ENCODE measurements around the gene FNDC10. TPM values are rescaled to one million over a fixed set of nuclear protein-coding genes. Genes with fewer than 3 reads are reported as not detected.
"Not testable (repeated sequence)": the region's sequence is repeated elsewhere in the genome, so short reads cannot be mapped to it uniquely, and the experiment has no call there.

Gene FNDC10
- total RNA-seq, 1 experiment from 2014 or later: 15.6 TPM

DNA sequence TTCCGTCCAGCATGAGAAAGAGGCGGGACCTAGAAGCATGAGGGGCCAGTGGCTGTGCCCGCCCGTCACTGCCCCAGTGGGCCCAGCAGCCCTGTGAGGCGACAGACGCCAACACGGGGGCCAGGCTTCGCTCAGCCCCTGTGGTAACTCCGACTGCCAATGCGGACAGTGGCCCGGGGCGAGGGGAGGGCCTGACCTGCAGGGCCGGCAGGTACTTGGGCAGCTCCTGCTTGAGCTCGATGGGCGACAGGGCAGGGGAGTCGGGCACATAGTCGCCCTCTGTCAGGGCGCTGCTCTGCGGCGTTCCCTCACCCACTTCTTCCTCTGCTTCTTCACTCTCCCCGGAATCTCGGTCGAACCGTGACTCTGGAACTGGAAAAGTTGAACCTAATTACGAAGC, 40.1 kb upstream of the FNDC10 start:
- BruUV-seq (replicated peaks); CTCF ChIA-PET: not testable (repeated sequence)

GRCh38 chr1:1639368-1639767, 39.4 kb upstream of the FNDC10 start:
- CTCF ChIA-PET; H3K4me1 Mint-ChIP-seq (ENCODE audit: low read depth, unreplicated experiment); BruUV-seq (replicated peaks); H3K36me3 Mint-ChIP-seq (ENCODE audit: insufficient read depth, unreplicated experiment); H3K27me3 ChIP-seq (replicated peaks; ENCODE audit: control insufficient read depth, insufficient read depth, low read length); H3K4me3 Mint-ChIP-seq (ENCODE audit: unreplicated experiment); POLR2A ChIA-PET; H3K4me1 ChIP-seq; intact Hi-C loops (cut with micrococcal nuclease; ENCODE audit: unreplicated experiment); H3K27me3 Mint-ChIP-seq (ENCODE audit: insufficient read depth, unreplicated experiment); H3K27ac Mint-ChIP-seq (ENCODE audit: unreplicated experiment); H3K36me3 ChIP-seq (ENCODE audit: control insufficient read depth, insufficient read depth, low read length); DNase-seq; H3K9me3 Mint-ChIP-seq (ENCODE audit: unreplicated experiment); H3K9me3 ChIP-seq; H3K4me3 ChIP-seq (ENCODE audit: low read depth, low read length): not testable (repeated sequence)

More for the DNA sequence above, 40.1 kb upstream of the FNDC10 start:
- POLR2A ChIA-PET; H3K27me3 Mint-ChIP-seq (ENCODE audit: insufficient read depth, unreplicated experiment); H3K36me3 ChIP-seq (ENCODE audit: control insufficient read depth, insufficient read depth, low read length); DNase-seq; H3K27ac Mint-ChIP-seq (ENCODE audit: unreplicated experiment); H3K9me3 ChIP-seq; H3K27me3 ChIP-seq (replicated peaks; ENCODE audit: control insufficient read depth, insufficient read depth, low read length); H3K9me3 Mint-ChIP-seq (ENCODE audit: unreplicated experiment); intact Hi-C loops (cut with micrococcal nuclease; ENCODE audit: unreplicated experiment); H3K4me3 Mint-ChIP-seq (ENCODE audit: unreplicated experiment); H3K4me1 Mint-ChIP-seq (ENCODE audit: low read depth, unreplicated experiment); H3K36me3 Mint-ChIP-seq (ENCODE audit: insufficient read depth, unreplicated experiment); H3K4me3 ChIP-seq (ENCODE audit: low read depth, low read length); H3K4me1 ChIP-seq: not testable (repeated sequence)

- CTCF ChIA-PET; H3K4me1 Mint-ChIP-seq (ENCODE audit: low read depth, unreplicated experiment); H3K9me3 ChIP-seq; H3K27me3 Mint-ChIP-seq (ENCODE audit: insufficient read depth, unreplicated experiment); intact Hi-C loops (cut with micrococcal nuclease; ENCODE audit: unreplicated experiment); POLR2A ChIA-PET; H3K27me3 ChIP-seq (replicated peaks; ENCODE audit: control insufficient read depth, insufficient read depth, low read length); BruUV-seq (replicated peaks); H3K4me3 ChIP-seq (ENCODE audit: low read depth, low read length); H3K4me1 ChIP-seq; H3K4me3 Mint-ChIP-seq (ENCODE audit: unreplicated experiment); H3K36me3 Mint-ChIP-seq (ENCODE audit: insufficient read depth, unreplicated experiment); H3K36me3 ChIP-seq (ENCODE audit: control insufficient read depth, insufficient read depth, low read length); DNase-seq; H3K9me3 Mint-ChIP-seq (ENCODE audit: unreplicated experiment); H3K27ac Mint-ChIP-seq (ENCODE audit: unreplicated experiment): not testable (repeated sequence)
These were observed 38.6 kb upstream of the FNDC10 start for GRCh38 chr1:1638528-1638927.

- H3K4me3 Mint-ChIP-seq (ENCODE audit: unreplicated experiment); H3K36me3 ChIP-seq (ENCODE audit: control insufficient read depth, insufficient read depth, low read length); H3K4me3 ChIP-seq (ENCODE audit: low read depth, low read length); H3K27ac Mint-ChIP-seq (ENCODE audit: unreplicated experiment); DNase-seq; H3K9me3 ChIP-seq; BruUV-seq (replicated peaks); H3K9me3 Mint-ChIP-seq (ENCODE audit: unreplicated experiment); H3K27me3 ChIP-seq (replicated peaks; ENCODE audit: control insufficient read depth, insufficient read depth, low read length); CTCF ChIA-PET; H3K36me3 Mint-ChIP-seq (ENCODE audit: insufficient read depth, unreplicated experiment); POLR2A ChIA-PET; H3K4me1 Mint-ChIP-seq (ENCODE audit: low read depth, unreplicated experiment); H3K4me1 ChIP-seq; H3K27me3 Mint-ChIP-seq (ENCODE audit: insufficient read depth, unreplicated experiment); intact Hi-C loops (cut with micrococcal nuclease; ENCODE audit: unreplicated experiment): not testable (repeated sequence)
These were observed 37.5 kb upstream of the FNDC10 start for GRCh38 chr1:1637479-1637875.

DNA sequence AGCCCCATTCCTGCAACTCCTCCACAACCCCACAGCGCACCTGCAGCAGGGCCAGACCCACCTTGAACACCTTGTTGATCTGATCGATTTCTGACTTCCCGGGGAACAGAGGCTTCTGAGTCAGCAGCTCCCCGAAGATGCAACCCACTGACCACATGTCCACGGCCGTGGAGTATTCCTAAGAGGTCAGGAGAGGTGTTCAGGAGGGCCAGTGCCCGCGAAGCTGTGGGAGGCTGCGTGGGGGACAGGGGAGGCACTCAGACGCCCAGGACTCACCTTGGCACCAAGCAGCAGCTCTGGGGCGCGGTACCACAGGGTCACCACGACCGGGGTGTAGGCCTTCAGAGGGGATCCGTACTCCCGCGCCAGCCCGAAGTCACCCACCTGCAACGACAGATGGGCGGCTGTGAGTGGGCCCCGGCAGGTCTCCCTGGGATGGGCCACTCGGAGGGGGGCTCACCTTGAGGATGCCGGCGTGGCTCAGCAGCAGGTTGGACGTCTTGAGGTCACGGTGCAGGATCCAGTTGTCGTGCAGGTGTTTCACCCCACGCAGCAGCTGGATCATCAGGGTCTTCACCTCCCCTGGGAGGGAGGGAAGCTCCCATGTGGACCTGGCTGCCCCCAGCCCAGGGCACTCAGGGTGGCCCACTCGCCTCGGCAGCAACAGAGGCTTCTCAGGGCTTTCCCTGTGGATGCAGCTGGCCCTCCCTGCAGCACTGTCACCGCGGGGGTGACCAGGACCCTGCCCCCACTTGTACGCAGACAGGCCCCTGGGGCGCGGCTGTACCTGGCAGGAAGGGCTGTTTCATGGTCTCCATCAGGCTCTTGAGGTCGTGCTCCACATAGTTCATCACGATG, 36.9 kb upstream of the FNDC10 start:
- H3K9me3 Mint-ChIP-seq (ENCODE audit: unreplicated experiment); H3K4me1 ChIP-seq; H3K36me3 Mint-ChIP-seq (ENCODE audit: insufficient read depth, unreplicated experiment); H3K36me3 ChIP-seq (ENCODE audit: control insufficient read depth, insufficient read depth, low read length); BruUV-seq (replicated peaks); H3K27ac Mint-ChIP-seq (ENCODE audit: unreplicated experiment); intact Hi-C loops (cut with micrococcal nuclease; ENCODE audit: unreplicated experiment); CTCF ChIA-PET; H3K4me3 Mint-ChIP-seq (ENCODE audit: unreplicated experiment); H3K4me3 ChIP-seq (ENCODE audit: low read depth, low read length); H3K27me3 Mint-ChIP-seq (ENCODE audit: insufficient read depth, unreplicated experiment); POLR2A ChIA-PET; H3K9me3 ChIP-seq; H3K27me3 ChIP-seq (replicated peaks; ENCODE audit: control insufficient read depth, insufficient read depth, low read length); H3K4me1 Mint-ChIP-seq (ENCODE audit: low read depth, unreplicated experiment); DNase-seq: not testable (repeated sequence)

GRCh38 chr1:1634613-1635012, 34.7 kb upstream of the FNDC10 start:
- CTCF ChIA-PET; H3K4me3 Mint-ChIP-seq (ENCODE audit: unreplicated experiment); POLR2A ChIA-PET; H3K36me3 Mint-ChIP-seq (ENCODE audit: insufficient read depth, unreplicated experiment); H3K27me3 Mint-ChIP-seq (ENCODE audit: insufficient read depth, unreplicated experiment); H3K4me1 ChIP-seq; H3K9me3 ChIP-seq; H3K36me3 ChIP-seq (ENCODE audit: control insufficient read depth, insufficient read depth, low read length); H3K4me3 ChIP-seq (ENCODE audit: low read depth, low read length); H3K4me1 Mint-ChIP-seq (ENCODE audit: low read depth, unreplicated experiment); intact Hi-C loops (cut with micrococcal nuclease; ENCODE audit: unreplicated experiment); H3K27ac Mint-ChIP-seq (ENCODE audit: unreplicated experiment); BruUV-seq (replicated peaks); DNase-seq; H3K27me3 ChIP-seq (replicated peaks; ENCODE audit: control insufficient read depth, insufficient read depth, low read length); H3K9me3 Mint-ChIP-seq (ENCODE audit: unreplicated experiment): not testable (repeated sequence)

- H3K4me1 ChIP-seq; H3K4me1 Mint-ChIP-seq (ENCODE audit: low read depth, unreplicated experiment); H3K4me3 ChIP-seq (ENCODE audit: low read depth, low read length); H3K4me3 Mint-ChIP-seq (ENCODE audit: unreplicated experiment); H3K36me3 Mint-ChIP-seq (ENCODE audit: insufficient read depth, unreplicated experiment); H3K27me3 Mint-ChIP-seq (ENCODE audit: insufficient read depth, unreplicated experiment); DNase-seq; H3K9me3 ChIP-seq; H3K27me3 ChIP-seq (replicated peaks; ENCODE audit: control insufficient read depth, insufficient read depth, low read length); CTCF ChIA-PET; POLR2A ChIA-PET; H3K27ac Mint-ChIP-seq (ENCODE audit: unreplicated experiment); intact Hi-C loops (cut with micrococcal nuclease; ENCODE audit: unreplicated experiment); H3K9me3 Mint-ChIP-seq (ENCODE audit: unreplicated experiment); H3K36me3 ChIP-seq (ENCODE audit: control insufficient read depth, insufficient read depth, low read length); BruUV-seq (replicated peaks): not testable (repeated sequence)
These were observed 33.5 kb upstream of the FNDC10 start for GRCh38 chr1:1633409-1633808.

All from Caco-2 (cell line).